ENCODE results near the gene ATG4C. TPM values are rescaled to one million over a fixed set of nuclear protein-coding genes. Genes with fewer than 3 reads are reported as not detected.

Gene ATG4C
- total and polyA plus RNA-seq, 2 of the 13 experiments (the other 11 are each of a cell fraction or from before 2014, with no cell fraction given), result 4.0 to 11.2 TPM

GRCh38 chr1:62875676-62876075 is 91.7 kb downstream of the ATG4C start:
- no peaks in the 10 kb centered on the region for H3K27me3 ChIP-seq (ENCODE audit: control insufficient read depth in 1 of 2, insufficient read depth in 2 of 2, low read length in 2 of 2)
- H4K20me1 ChIP-seq (ENCODE audit: insufficient read depth, low read length), result no peaks in the 10 kb centered on the region
- no peak for TF ChIP-seq FOXA3 (CRISPR knock-in tag; IDR thresholded peaks at IDR 0.05)
- no peak for TF ChIP-seq NKX3-1 (CRISPR knock-in tag; IDR thresholded peaks at IDR 0.05)
- TF ChIP-seq TSC22D2 (CRISPR knock-in tag; IDR thresholded peaks at IDR 0.05; ENCODE audit: borderline replicate concordance), result no peak
- TF ChIP-seq ZNF205 (CRISPR knock-in tag; IDR thresholded peaks at IDR 0.05), result no peak
- TF ChIP-seq, protein P1, sequence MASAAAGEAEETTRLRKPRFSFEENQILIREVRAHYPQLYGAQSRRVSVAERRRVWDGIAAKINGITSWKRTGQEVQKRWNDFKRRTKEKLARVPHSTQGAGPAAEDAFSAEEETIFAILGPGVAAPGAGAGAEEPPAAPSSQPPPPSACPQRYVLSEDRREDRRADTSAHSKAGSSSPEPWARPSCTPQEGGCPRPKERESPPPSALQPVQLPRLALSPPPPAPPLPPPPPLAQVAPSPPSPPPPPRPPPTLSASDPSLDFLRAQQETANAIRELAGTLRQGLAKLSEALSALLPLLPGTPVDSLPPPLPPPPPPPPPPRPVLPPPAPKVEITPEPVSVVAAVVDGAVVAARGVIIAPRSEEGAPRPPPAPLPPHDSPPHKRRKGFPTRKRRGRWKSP (CRISPR knock-in tag; IDR thresholded peaks at IDR 0.05), result no peak
- no peak for TF ChIP-seq ZKSCAN5 (CRISPR knock-in tag; IDR thresholded peaks at IDR 0.05)
- no peak for TF ChIP-seq ARNTL (CRISPR knock-in tag; IDR thresholded peaks at IDR 0.05)
- TF ChIP-seq ZNF263 (CRISPR knock-in tag; IDR thresholded peaks at IDR 0.05), result no peak
- TF ChIP-seq KAT2B (IDR thresholded peaks at IDR 0.05; ENCODE audit: borderline replicate concordance, low read depth, low read length), result no peak
- no peak for TF ChIP-seq GTF2F1 (IDR thresholded peaks at IDR 0.05; ENCODE audit: low read length)
- TF ChIP-seq FOXJ3 (CRISPR knock-in tag; IDR thresholded peaks at IDR 0.05; ENCODE audit: borderline replicate concordance), result no peak
- no peak for TF ChIP-seq ZNF775 (CRISPR knock-in tag; IDR thresholded peaks at IDR 0.05; ENCODE audit: borderline replicate concordance)
- no peak for TF ChIP-seq ZMYM2 (CRISPR knock-in tag; IDR thresholded peaks at IDR 0.05)
- no peak for TF ChIP-seq ZBTB14 (CRISPR knock-in tag; IDR thresholded peaks at IDR 0.05)
- TF ChIP-seq ZNF891 (CRISPR knock-in tag; IDR thresholded peaks at IDR 0.05), result no peak
- TF ChIP-seq PHB2 (IDR thresholded peaks at IDR 0.05; ENCODE audit: partially characterized antibody), result no peak
- TF ChIP-seq, protein P2, sequence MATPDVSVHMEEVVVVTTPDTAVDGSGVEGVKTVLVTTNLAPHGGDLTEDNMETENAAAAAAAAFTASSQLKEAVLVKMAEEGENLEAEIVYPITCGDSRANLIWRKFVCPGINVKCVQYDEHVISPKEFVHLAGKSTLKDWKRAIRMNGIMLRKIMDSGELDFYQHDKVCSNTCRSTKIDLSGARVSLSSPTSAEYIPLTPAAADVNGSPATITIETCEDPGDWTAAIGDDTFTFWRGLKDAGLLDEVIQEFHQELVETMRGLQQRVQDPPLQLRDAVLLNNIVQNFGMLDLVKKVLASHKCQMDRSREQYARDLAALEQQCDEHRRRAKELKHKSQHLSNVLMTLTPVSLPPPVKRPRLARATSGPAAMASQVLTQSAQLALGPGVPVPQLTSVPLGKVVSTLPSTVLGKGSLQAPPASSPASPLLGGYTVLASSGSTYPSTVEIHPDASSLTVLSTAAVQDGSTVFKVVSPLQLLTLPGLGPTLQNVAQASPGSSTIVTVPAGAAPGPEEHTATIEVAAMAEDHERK (CRISPR knock-in tag; IDR thresholded peaks at IDR 0.05; ENCODE audit: low read depth), result no peak
- TF ChIP-seq ETV6 (CRISPR knock-in tag; conservative IDR thresholded peaks at IDR 0.05), result no peak
- no peak for TF ChIP-seq ZNF20 (CRISPR knock-in tag; IDR thresholded peaks at IDR 0.05)
- CTCF ChIA-PET (ENCODE audit: low intra/inter-chr PET ratio, low total read pairs), result no interaction called here
- WGBS (ENCODE audit: low lambda C conversion rate), result 36% methylated on average over 3 of the region's 3 CpGs
- H3K4me2 ChIP-seq (ENCODE audit: low read depth, low read length), result no peak overlapping the region
- H3K4me1 ChIP-seq (ENCODE audit: insufficient read depth, low read length), result peaks cover 10% of the 10 kb centered on the region
- ATAC-seq, result no peak
- no peak overlapping the region for H2AFZ ChIP-seq (ENCODE audit: low read length)
- FAIRE-seq, result no peak
- no peaks in the 10 kb centered on the region for H3K79me2 ChIP-seq (ENCODE audit: insufficient read depth, low read length)
- H3K4me3 ChIP-seq (replicated peaks in 1 of 3; ENCODE audit: insufficient read depth in 1 of 3, low read depth in 2 of 3, low read length in 3 of 3), result no peak overlapping the region
- H3K27ac ChIP-seq (ENCODE audit: extremely low read length, insufficient read depth, low read length), result no peak overlapping the region
- H3K9me3 ChIP-seq (ENCODE audit: low read length), result peaks cover 12% of the 10 kb centered on the region; the same call in 1 of the 2 replicates
- in situ Hi-C loops (cut with HindIII; ENCODE audit: extremely low pct_ligation_motif_present, low pct_unique_long_range_greater_than_20kb), result no loop called here
- H3K9ac ChIP-seq (ENCODE audit: insufficient read depth, low read depth, low read length), result no peak overlapping the region
- intact Hi-C loops (cut with micrococcal nuclease; ENCODE audit: unreplicated experiment), result no loop called here
- no TSS peak for BruUV-seq (replicated peaks)
- H3K36me3 ChIP-seq (replicated peaks in 1 of 2; ENCODE audit: control insufficient read depth in 1 of 2, insufficient read depth in 2 of 2, low read length in 2 of 2), result no peaks in the 10 kb centered on the region
- POLR2A ChIA-PET, result no interaction called here
- no peak for DNase-seq (ENCODE audit: low spot score)
